Chondrocyte (in vitro differentiated cells): Measurements from ENCODE around the gene TIMM13. TPM values are rescaled to one million over a fixed set of nuclear protein-coding genes. Genes with fewer than 3 reads are reported as not detected.
"Not testable (repeated sequence)": the region's sequence is repeated elsewhere in the genome, so short reads cannot be mapped to it uniquely, and the experiment has no call there.

Source experiments
- DNase-seq: peaks from one replicate; pipeline ENCODE4 v3.0.0; 2021; ENCODE audit warnings: mixed read lengths, low spot score
- H3K27ac Mint-ChIP-seq: one replicate; pipeline ENCODE4 v1.8.0; 2021; ENCODE audit warnings: mild to moderate bottlenecking, moderate library complexity, mixed read lengths; ENCODE audit not compliant: unreplicated experiment
- H3K27me3 Mint-ChIP-seq: 2 replicates; pipeline ENCODE4 v1.8.0; 2021; ENCODE audit warnings: low read depth, mixed read lengths
- H3K36me3 Mint-ChIP-seq: 2 replicates; pipeline ENCODE4 v1.8.0; 2021; ENCODE audit warnings: low read depth, mixed read lengths
- H3K4me1 Mint-ChIP-seq: 2 replicates; pipeline ENCODE4 v1.8.0; 2021; ENCODE audit warnings: low read depth, mild to moderate bottlenecking, mixed read lengths
- H3K4me3 Mint-ChIP-seq: one replicate; pipeline ENCODE4 v1.8.0; 2021; ENCODE audit warnings: mild to moderate bottlenecking, moderate library complexity, mixed read lengths; ENCODE audit not compliant: unreplicated experiment
- H3K9me3 Mint-ChIP-seq: 2 replicates; pipeline ENCODE4 v1.8.0; 2021; ENCODE audit warnings: low read depth, mixed read lengths
- total RNA-seq: library from RNA; stranded (reverse); gene quantifications from 3 replicates; pipeline ENCODE4 v1.2.1, GENCODE V29; 2021
- TF ChIP-seq, protein P1 (sequence below): fragments of 200-600 bp; sonication (generic); IDR thresholded peaks from 2 replicates; pipeline ENCODE4 v1.5.0; 2021; ENCODE audit warnings: antibody characterized with exemption, mild to moderate bottlenecking, moderate library complexity

The TIMM13 gene
- total RNA-seq, 1 donor from 2014 or later = 74.6 TPM

DNA sequence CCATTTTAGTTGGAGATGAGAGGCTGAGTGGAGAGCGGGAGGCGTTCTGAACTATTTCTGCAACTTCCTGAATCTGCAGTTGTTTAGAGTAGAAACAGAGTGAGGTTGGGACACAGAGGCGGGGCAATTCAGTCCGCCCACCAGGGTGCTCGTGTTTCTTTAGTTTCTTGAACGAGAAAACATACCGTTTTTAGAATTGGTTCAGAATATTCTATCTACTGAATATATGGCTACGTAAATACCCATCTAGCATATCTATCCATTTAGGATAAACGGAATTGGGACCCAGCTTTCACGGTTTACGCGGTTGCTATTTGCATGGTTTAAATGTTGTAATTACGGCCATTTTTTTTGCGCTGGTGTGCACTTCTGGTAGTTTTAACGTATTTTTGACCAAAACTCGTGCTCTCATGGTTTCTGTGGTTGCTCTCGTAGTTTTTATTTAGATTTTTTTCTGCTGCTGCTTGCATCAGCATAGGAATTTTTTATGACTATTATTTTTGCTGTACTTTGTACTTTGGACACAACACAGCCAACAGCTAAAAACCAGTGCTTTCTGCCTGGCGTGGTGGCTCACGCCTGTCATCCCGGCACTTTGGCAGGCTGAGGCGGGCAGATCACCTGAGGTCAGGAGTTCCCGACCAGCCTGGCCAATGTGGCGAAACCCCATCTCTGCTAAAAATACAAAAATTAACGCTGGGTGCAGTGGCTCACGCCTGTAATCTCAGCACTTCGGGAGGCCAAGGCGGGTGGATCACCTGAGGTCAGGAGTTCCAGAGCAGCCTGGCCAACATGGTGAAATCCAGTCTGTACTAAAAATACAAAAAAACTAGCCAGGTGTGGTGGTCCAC is 32.7 kb downstream of the TIMM13 start:
- TF ChIP-seq, protein P1, sequence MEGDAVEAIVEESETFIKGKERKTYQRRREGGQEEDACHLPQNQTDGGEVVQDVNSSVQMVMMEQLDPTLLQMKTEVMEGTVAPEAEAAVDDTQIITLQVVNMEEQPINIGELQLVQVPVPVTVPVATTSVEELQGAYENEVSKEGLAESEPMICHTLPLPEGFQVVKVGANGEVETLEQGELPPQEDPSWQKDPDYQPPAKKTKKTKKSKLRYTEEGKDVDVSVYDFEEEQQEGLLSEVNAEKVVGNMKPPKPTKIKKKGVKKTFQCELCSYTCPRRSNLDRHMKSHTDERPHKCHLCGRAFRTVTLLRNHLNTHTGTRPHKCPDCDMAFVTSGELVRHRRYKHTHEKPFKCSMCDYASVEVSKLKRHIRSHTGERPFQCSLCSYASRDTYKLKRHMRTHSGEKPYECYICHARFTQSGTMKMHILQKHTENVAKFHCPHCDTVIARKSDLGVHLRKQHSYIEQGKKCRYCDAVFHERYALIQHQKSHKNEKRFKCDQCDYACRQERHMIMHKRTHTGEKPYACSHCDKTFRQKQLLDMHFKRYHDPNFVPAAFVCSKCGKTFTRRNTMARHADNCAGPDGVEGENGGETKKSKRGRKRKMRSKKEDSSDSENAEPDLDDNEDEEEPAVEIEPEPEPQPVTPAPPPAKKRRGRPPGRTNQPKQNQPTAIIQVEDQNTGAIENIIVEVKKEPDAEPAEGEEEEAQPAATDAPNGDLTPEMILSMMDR = no peak
- Mint-ChIP-seq H3K4me3 (no peak overlapping the region), H3K9me3 (no peaks in the 10 kb centered on the region), H3K36me3 (no peaks in the 10 kb centered on the region), H3K4me1 (peaks cover 13% of the 10 kb centered on the region), H3K27me3 (peaks cover 2% of the 10 kb centered on the region), H3K27ac (no peak overlapping the region)
- DNase-seq = no peak

DNA sequence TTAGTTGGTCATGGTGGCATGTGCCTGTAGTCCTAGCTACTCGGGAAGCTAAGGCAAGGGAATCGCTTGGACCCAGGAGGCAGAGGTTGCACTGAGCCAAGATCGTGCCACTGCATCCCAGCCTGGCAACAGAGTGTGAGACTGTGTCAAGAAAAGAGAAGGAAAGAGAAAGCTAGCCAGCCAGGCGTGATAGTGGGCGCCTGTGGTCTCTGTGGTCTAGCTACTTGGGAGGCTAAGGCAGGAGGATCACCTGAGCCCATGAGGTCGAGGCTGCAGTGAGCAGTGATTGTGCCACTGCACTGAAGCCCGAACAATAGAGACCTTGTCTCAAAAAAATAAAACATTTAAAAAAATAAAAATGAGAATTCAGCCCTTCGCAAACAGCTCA is 33.3 kb downstream of the TIMM13 start:
- Mint-ChIP-seq H3K4me3 (no peak overlapping the region), H3K4me1 (peaks cover 13% of the 10 kb centered on the region)
- TF ChIP-seq, protein P1 = no peak

DNA sequence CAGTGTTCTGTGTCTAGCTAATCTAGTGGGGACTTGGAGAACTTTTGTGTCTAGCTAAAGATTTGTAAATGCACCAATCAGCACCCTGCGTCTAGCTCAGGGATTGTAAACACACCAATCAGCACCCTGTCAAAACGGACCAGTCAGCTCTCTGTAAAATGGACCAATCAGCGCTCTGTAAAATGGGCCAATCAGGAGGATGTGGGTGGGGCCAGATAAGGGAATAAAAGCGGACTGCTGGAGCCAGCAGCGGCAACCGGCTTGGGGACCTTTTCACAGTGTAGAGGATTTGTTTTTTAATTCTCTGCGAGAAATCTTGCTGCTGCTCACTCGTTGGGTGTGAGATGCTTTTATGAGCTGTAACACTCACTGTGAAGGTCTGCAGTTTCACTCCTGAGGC is 34.5 kb downstream of the TIMM13 start:
- peaks cover 13% of the 10 kb centered on the region for H3K4me1 Mint-ChIP-seq
- H3K36me3 Mint-ChIP-seq, H3K9me3 Mint-ChIP-seq, H3K27me3 Mint-ChIP-seq, DNase-seq, H3K4me3 Mint-ChIP-seq, H3K27ac Mint-ChIP-seq: not testable (repeated sequence)

More for the DNA sequence above, 33.3 kb downstream of the TIMM13 start:
- no peak for DNase-seq
- Mint-ChIP-seq H3K36me3 (no peaks in the 10 kb centered on the region), H3K27ac (no peak overlapping the region), H3K9me3 (no peaks in the 10 kb centered on the region), H3K27me3 (peaks cover 2% of the 10 kb centered on the region)

DNA sequence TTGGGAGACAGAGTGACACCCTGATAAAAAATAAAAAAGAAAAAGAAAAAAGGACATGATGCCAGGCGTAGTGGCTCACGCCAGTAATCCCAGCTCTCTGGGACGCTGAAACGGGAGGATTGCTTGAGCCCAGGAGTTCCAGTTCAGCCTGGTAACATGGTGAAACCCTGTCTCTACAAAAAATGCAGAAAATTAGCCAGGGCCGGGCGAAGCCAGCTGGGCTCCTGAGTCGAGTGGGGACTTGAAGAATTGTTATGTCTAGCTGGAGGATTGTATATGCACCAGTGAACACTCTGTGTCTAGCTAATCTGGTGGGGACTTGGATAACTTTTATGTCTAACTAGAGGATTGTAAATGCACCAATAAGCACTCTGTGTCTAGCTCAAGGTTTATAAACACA is 35.0 kb downstream of the TIMM13 start:
- no peaks in the 10 kb centered on the region for H3K36me3 Mint-ChIP-seq
- no peak overlapping the region for H3K4me3 Mint-ChIP-seq
- TF ChIP-seq, protein P1 = no peak
- H3K27me3 Mint-ChIP-seq = peaks cover 4% of the 10 kb centered on the region
- no peak overlapping the region for H3K27ac Mint-ChIP-seq
- H3K4me1 Mint-ChIP-seq = peaks cover 13% of the 10 kb centered on the region
- H3K9me3 Mint-ChIP-seq = no peaks in the 10 kb centered on the region
- no peak for DNase-seq

DNA sequence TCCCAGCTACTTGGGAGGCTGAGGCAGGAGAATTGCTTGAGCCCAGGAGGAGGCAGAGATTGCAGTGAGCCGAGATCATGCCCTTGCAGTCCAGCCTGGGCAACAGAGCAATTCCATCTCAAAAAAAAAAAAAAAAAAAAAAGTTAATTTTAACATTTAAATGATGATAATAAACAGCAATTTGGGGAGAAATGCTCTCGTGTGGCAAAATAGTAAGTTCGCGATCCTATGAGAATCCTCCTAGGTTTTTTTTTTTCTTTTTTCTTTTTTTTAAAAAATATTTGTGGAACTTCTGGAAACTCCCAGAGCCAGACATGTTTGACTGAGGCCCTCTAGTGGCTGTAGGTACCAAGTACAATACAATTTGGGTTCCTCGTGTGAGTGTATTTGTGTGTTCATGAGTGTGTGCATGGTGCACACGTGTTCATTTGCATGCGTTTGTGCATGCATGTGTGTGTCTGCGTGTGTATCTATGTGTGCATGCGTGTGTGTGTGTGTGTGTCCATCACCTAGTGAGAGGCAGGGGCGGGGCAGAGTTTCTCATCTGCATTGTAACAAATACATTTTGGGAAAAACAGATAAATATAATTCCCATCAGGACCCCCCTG is 36.2 kb downstream of the TIMM13 start:
- no peaks in the 10 kb centered on the region for H3K36me3 Mint-ChIP-seq
- TF ChIP-seq, protein P1 = peak; percentile 88
- DNase-seq = no peak
- H3K27ac Mint-ChIP-seq = no peak overlapping the region
- no peak overlapping the region for H3K4me3 Mint-ChIP-seq
- H3K9me3 Mint-ChIP-seq = no peaks in the 10 kb centered on the region
- H3K27me3 Mint-ChIP-seq = peaks cover 4% of the 10 kb centered on the region
- peaks cover 13% of the 10 kb centered on the region for H3K4me1 Mint-ChIP-seq
